GM18526 (cell line): ENCODE data around the gene GRM8.

ENCODE experiments used
- POLR2A ChIP-seq: IDR thresholded peaks from 3 replicates; pipeline ENCODE4 v1.6.1; 2011; ENCODE audit not compliant: insufficient read length; ENCODE audit errors: extremely low read depth

Gene GRM8

GRCh38 chr7:126401918-126402317 is 850.8 kb downstream of the GRM8 start:
- no peak for TF ChIP-seq POLR2A

- TF ChIP-seq POLR2A, result no peak
Observed at GRCh38 chr7:126398851-126399529, 853.8 kb downstream of the GRM8 start.

GRCh38 chr7:126398285-126398684 is 854.5 kb downstream of the GRM8 start:
- no peak for TF ChIP-seq POLR2A

- no peak for TF ChIP-seq POLR2A
Observed at GRCh38 chr7:126394406-126394805, 858.3 kb downstream of the GRM8 start.
